Muscle layer of duodenum (tissue), 2 donors: Measurements from ENCODE around the gene MDN1.
"Not testable (repeated sequence)": the region's sequence is repeated elsewhere in the genome, so short reads cannot be mapped to it uniquely, and the experiment has no call there.

Experiments
- H3K27ac ChIP-seq: one replicate; pipeline ENCODE4 v1.7.0; 2013; ENCODE audit warnings: mild to moderate bottlenecking, low read length
- H3K27me3 ChIP-seq: one replicate; pipeline ENCODE4 v1.7.0; 2013; ENCODE audit warnings: low read depth, mild to moderate bottlenecking, control low read depth, low read length
- H3K36me3 ChIP-seq, 2 donors: one replicate each; pipeline ENCODE4 v1.7.0; 2013; ENCODE audit warnings: low read length in 2 of 2, control low read depth in 1 of 2, mild to moderate bottlenecking in 1 of 2; ENCODE audit not compliant: insufficient read depth in 2 of 2, control insufficient read depth in 1 of 2
- H3K4me1 ChIP-seq, 2 donors: one replicate each; pipeline ENCODE4 v1.7.0; 2013; ENCODE audit warnings: low read length in 2 of 2, mild to moderate bottlenecking in 2 of 2, control low read depth in 1 of 2, moderate library complexity in 1 of 2; ENCODE audit not compliant: insufficient read depth in 2 of 2, control insufficient read depth in 1 of 2
- H3K4me3 ChIP-seq, 2 donors: one replicate each; pipeline ENCODE4 v1.7.0; 2013; ENCODE audit warnings: low read length in 2 of 2, low read depth in 1 of 2, mild to moderate bottlenecking in 1 of 2
- H3K9me3 ChIP-seq, 2 donors: one replicate each; pipeline ENCODE4 v1.7.0; 2013; ENCODE audit warnings: low read length in 2 of 2, control low read depth in 1 of 2, mild to moderate bottlenecking in 1 of 2; ENCODE audit not compliant: control insufficient read depth in 1 of 2
- donor health status: healthy.

MDN1 gene

DNA sequence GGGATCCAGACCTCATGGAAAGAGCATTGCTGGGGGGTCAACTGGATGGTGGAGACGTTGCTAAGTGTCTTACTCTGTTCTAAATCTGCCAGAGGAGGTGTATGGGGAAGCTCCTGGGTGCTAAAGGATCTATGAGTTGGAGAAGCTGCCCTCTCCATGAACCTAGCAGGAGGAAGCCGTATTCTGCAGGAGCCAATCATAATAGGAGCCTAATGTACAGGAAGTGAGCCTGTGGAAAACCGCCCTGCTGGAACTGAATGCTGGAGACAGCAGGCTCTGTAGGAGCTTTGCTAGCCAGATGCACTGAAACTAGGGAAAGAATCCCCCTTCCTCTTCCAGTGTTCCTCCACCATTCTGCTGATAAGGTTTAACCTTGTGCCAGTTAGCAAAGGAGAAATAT is 20.9 kb upstream of the MDN1 start:
- peaks cover 0 to 5% of the 10 kb centered on the region in 2 donors for H3K36me3 ChIP-seq
- no peak overlapping the region for H3K27ac ChIP-seq
- H3K4me1 ChIP-seq = peaks cover 0 to 16% of the 10 kb centered on the region in 2 donors

DNA sequence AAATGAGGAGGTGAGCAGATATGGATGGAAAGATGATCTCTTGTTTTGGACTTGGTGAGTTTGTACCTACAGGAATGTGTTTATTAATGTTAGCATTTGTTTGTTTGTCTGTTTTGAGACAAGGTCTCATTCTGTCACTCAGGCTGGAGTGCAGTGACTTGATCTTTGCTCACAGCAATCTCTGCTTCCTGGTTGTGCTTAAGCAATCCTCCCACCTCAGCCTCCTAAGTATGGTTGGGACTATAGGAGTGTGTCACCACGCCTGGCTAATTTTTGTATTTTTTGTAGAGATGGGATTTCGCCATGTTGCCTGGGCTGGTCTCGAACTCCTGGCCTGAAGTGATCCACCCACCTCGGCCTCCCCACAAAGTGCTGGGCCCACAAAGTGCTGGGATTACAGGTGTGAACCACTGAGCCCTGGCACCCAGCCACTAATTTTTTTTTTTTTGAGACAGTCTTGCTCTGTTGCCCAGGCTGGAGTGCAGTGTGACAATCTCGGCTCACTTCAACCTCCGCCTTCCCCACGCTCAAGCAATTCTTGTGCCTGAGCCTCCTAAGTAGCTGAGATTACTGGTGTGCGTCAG is 17.1 kb upstream of the MDN1 start:
- Histone ChIP-seq H3K27ac (no peak overlapping the region), H3K4me3 (no peak overlapping the region), H3K4me1 (peaks cover 0 to 6% of the 10 kb centered on the region in 2 donors), H3K27me3 (no peaks in the 10 kb centered on the region), H3K36me3 (peaks cover 0 to 5% of the 10 kb centered on the region in 2 donors), H3K9me3 (no peaks in the 10 kb centered on the region)

More for the DNA sequence above, 20.9 kb upstream of the MDN1 start:
- no peaks in the 10 kb centered on the region for H3K9me3 ChIP-seq
- H3K4me3 ChIP-seq = no peak overlapping the region
- no peaks in the 10 kb centered on the region for H3K27me3 ChIP-seq

DNA sequence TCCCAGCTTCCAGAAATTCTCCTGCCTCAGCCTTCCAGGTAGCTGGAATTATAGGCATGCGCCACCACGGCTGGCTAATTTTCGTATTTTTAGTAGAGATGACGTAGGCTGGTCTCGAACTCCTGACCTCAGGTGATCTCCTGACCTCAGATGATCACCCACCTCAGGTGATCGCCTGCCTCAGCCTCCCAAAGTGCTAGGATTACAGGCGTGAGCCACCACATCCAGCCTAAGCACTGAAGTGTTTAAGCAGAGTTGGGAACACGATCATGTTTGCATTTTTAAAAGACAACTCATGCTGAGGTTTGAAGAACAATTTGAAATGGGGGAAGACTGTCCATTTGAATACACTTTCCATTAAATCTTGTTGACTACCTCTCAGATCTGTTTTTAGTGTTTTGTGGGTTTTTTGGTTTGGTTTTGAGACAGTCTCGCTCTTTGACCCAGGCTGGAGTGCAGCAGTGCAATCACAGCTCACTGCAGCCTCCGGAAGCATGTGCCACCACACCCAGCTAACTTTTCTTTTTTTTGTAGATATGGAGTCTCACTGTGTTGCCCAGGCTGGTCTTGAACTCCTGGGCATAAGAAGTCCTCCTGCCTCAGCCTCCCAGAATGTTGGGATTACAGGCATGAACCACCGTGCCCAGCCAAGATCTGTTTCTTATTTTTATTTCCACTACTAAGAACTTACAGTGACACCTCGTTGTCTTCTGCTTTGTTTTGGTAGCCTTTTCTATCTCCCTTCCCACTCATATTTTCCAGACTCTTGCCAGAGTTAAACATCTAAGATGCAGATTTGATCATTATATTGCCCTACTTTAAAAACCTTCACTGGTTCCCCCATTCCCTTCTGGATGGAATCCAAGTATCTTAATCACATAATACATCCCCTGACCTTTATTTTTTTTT is 15.5 kb upstream of the MDN1 start:
- Histone ChIP-seq H3K27ac (no peak overlapping the region), H3K4me3 (no peak overlapping the region), H3K9me3 (no peaks in the 10 kb centered on the region), H3K4me1 (peaks cover 6 to 9% of the 10 kb centered on the region in 2 donors), H3K27me3 (no peaks in the 10 kb centered on the region), H3K36me3 (no peaks in the 10 kb centered on the region)

DNA sequence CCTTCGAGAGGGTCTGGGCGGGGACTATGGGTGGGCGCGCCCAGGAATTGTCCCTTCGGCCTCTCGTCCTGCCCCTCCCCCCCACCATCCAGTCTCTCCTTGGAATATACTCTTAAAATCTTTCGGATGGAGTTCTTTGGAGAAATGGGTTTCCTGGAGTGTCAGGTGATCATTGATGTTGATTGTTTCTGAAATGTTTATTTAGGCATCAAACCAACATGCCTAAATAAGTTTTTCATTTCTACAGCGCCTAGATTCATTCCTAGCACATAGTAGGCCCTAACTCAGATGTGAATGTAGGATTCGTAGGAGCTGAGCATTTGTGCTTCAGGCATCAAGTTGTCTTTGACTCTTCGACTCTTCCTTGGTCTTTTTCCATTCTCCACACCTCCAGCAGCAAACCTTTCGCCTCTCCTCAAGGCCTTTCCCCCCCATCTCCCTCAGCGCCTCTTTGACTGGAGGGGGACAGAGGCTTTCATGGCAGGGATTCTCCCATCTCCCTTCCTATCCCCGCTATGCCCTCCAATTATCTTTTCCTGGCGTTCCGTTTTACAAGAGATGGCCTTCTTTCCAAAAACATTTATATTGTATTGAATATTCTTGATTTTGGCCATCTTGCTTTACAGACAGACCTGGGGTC is 10.7 kb upstream of the MDN1 start:
- H3K9me3 ChIP-seq = no peaks in the 10 kb centered on the region
- H3K27ac ChIP-seq = peak overlapping the region; percentile 90
- H3K27me3 ChIP-seq = no peaks in the 10 kb centered on the region
- peak overlapping the region; percentile 93 to 97 for H3K4me3 ChIP-seq
- peaks cover 7 to 10% of the 10 kb centered on the region in 2 donors for H3K4me1 ChIP-seq
- H3K36me3 ChIP-seq = no peaks in the 10 kb centered on the region

DNA sequence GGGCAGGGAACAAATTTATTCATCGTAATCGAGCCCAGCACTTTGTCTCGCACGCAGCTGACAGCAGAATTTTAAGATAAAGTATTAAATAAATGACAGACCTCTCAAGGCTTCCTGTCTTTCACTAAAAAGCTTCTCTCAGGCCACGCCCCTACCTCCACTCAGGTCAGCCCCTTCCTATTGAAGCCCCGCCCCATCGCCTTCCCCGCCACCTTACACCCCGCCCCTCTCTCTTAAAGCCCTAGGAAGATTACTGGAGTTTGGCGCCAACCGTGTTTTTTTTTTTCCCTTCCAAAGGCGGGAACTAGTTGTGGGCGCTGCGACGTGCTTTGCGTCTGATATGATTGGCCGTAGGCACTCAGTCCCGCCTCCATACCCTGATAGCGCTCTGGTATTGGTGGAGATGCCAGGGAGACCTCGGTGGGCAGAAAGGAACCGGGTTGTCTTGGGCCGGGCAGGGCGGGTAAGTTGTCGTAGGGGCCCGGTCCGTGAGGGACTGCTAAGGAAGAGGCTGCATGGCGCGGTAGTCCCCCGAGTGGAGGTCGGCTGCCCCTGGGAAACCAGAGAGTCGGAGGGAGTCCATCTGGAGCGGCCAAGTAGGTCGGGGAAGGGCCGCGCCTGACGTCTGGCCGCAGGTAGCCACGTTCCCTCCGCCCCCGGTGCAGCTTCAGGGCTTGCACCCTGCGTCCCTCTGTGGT is 10.0 kb upstream of the MDN1 start, which contains the start of gene CASP8AP2:
CASP8AP2 (plus strand) TSS at position 409 of the 698 bp plus-strand sequence.
- no peaks in the 10 kb centered on the region for H3K27me3 ChIP-seq
- H3K36me3 ChIP-seq = no peaks in the 10 kb centered on the region
- peak within 1 kb of the TSS; percentile 93 to 97 for H3K4me3 ChIP-seq
- peaks cover 7 to 10% of the 10 kb centered on the region in 2 donors for H3K4me1 ChIP-seq
- no peaks in the 10 kb centered on the region for H3K9me3 ChIP-seq
- H3K27ac ChIP-seq = peak within 1 kb of the TSS; percentile 90

DNA sequence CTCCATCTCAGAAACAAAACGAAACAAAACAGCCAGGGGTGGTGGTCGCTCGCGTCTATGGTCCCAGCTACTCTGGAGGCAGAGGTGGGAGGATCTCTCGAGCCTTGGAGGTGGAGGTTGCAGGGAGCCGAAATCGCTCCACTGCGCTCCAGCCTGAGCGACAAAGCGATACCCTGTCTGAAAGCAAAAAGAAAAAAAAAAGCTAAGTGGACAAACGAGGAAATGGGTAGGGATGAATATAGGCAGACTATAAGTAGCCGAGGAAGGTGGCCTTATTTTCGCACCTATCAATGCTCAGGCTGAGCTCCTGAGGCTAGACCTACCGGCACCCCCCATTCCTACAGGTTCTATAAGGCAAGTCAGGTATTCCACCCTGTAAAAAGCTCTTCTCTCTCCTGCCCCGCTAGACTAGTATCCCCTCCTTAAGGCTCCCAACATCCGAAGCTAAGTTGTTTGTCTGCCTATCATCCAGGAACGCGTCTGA is 9.4 kb upstream of the MDN1 start:
- H3K4me3 ChIP-seq = peak overlapping the region; percentile 92 to 97
- H3K9me3 ChIP-seq = no peaks in the 10 kb centered on the region
- no peaks in the 10 kb centered on the region for H3K36me3 ChIP-seq
- H3K27me3 ChIP-seq = no peaks in the 10 kb centered on the region
- peaks cover 7 to 10% of the 10 kb centered on the region in 2 donors for H3K4me1 ChIP-seq
- H3K27ac ChIP-seq = peak overlapping the region; percentile 90

DNA sequence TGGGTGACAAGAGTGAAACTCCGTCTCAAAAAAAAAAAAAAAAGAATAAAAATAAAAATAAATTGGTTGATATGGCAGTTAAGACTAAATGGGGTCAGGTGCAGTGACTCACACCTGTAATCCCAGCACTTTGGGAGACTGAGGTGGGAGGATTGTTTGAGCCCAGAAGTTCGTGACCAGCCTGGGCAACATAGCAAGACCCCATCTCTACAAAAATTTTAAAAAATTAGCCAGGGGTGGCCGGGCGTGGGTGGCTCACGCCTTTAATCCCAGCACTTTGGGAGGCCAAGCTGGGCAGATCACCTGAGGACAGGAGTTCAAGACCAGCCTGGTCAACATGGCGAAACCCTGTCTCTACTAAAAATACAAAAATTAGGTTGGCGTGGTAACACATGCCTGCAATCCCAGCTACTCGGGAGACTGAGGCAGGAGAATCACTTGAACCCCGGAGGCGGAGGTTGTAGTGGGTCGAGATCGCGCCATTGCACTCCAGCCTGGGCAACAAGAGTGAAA is 8.9 kb upstream of the MDN1 start:
- H3K36me3 ChIP-seq, H3K9me3 ChIP-seq, H3K27me3 ChIP-seq: not testable (repeated sequence)
- Histone ChIP-seq H3K4me1 (peaks cover 7 to 10% of the 10 kb centered on the region in 2 donors), H3K27ac (peak overlapping the region; percentile 90), H3K4me3 (peak overlapping the region; percentile 92 to 97)

DNA sequence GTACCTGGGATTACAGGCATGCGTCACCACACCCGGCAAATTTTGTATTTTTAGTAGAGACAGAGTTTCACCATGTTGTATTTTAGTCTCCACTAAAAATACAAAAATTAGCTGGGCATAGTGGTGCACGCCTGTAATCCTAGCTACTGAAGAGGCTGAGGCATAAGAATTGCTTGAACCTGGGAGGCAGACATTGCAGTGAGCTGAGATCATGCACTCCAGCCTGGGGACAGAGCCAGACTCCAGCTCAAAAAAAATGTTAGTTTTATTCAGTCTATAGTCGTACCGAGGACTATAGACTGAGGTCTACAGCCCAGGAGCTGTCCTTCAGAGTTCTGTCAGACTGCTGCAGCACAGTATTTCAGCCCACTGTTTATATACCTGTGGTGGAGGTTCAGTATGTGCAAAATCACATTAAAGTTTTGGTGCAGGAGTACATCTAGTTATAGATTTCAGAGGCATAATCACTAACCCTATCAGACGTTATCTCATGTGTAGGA is 6.5 kb upstream of the MDN1 start:
- no peak overlapping the region for H3K27ac ChIP-seq

DNA sequence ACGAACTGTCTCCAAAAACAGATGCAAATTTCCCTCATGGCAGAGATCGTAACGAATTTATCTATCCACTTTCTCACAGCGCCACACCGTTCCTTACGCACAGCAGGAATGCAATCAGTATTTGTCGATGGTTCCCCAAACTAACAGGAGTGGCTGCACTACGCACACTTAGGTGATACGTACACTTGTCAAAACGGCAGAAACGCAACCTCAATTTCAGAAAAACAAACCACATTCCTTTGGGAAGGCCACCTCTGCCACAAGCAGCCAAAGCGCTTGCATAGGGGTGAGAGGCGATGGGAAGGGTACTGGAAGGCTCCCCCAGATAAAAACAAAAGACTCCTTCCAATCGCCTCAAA is 638 bp downstream of the MDN1 start:
- H3K27me3 ChIP-seq = no peaks in the 10 kb centered on the region
- peaks cover 9 to 11% of the 10 kb centered on the region in 2 donors for H3K4me1 ChIP-seq
- no peaks in the 10 kb centered on the region for H3K36me3 ChIP-seq
- H3K27ac ChIP-seq = peak overlapping the region; percentile 21
- H3K4me3 ChIP-seq = peak overlapping the region; percentile 65 to 94
- no peaks in the 10 kb centered on the region for H3K9me3 ChIP-seq

More for the DNA sequence above, 6.5 kb upstream of the MDN1 start:
- Histone ChIP-seq H3K4me3 (no peak overlapping the region), H3K27me3 (no peaks in the 10 kb centered on the region), H3K9me3 (no peaks in the 10 kb centered on the region), H3K4me1 (peaks cover 7 to 10% of the 10 kb centered on the region in 2 donors), H3K36me3 (no peaks in the 10 kb centered on the region)

DNA sequence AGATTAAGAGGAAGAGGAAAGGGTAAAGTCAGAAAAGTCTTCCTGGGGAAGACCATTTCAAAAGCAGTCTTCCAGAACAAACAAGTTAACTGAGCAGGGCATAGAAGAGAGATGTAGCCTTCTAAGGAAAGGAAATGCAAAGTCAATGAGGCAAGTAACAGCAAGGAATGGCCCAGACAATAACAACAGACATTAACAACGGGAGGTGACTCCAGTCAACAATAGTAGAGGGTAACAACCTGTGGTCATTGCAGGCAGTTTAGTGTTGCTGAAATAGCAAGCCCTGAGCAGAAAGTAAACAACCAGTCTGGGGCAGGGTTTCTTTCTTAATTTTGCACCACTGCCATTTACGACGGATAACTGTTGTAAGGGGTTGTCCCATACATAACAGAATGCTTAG is 2.1 kb downstream of the MDN1 start:
- Histone ChIP-seq H3K27me3 (no peaks in the 10 kb centered on the region), H3K9me3 (no peaks in the 10 kb centered on the region), H3K27ac (no peak overlapping the region), H3K4me1 (peaks cover 9 to 11% of the 10 kb centered on the region in 2 donors), H3K36me3 (no peaks in the 10 kb centered on the region), H3K4me3 (no peak overlapping the region)
